IMR-90 (cell line): Measurements from ENCODE around the gene ERMAP. TPM values are rescaled to one million over a fixed set of nuclear protein-coding genes. Genes with fewer than 3 reads are reported as not detected.
A peak's percentile ranks its signal among the peaks of the same experiment; 100 is the strongest.

Source experiments
- ATAC-seq: fragments of 200-7000 bp; cut with Tn5 transposase; 2 replicates; pipeline ENCODE4 v1.9.1; 2020; ENCODE audit warnings: low read depth, mild to moderate bottlenecking, moderate library complexity
- BruUV-seq: library from RNA; stranded (reverse); fragments of 400-500 nt; replicated peaks from 2 replicates; lab custom pipeline; 2021; lab: Mats Ljungman, UMichigan
- CTCF ChIA-PET: fragments of 300-600 bp; formaldehyde crosslinking; extraction: SDS; loops from one replicate; lab custom pipeline; 2021; ENCODE audit warnings: antibody characterized with exemption; lab: Yijun Ruan, JAX
- POLR2A ChIA-PET: fragments of 300-600 bp; sonication (Branson Sonifier 250); formaldehyde crosslinking; loops from one replicate; lab custom pipeline; 2022; ENCODE audit warnings: antibody characterized with exemption; ENCODE audit not compliant: unreplicated experiment; lab: Charles Lee
- DNase-seq: peaks from one replicate; pipeline ENCODE4 v3.0.0; 2013
- H2AFZ ChIP-seq: replicated peaks from 2 replicates; pipeline ENCODE3; 2013; ENCODE audit warnings: low read length, mild to moderate bottlenecking; ENCODE audit not compliant: poor library complexity
- H2AK5ac ChIP-seq: 2 replicates; pipeline ENCODE4 v1.6.1; 2013; ENCODE audit warnings: low read depth, low read length, inconsistent platforms
- H2AK9ac ChIP-seq: replicated peaks from 2 replicates; pipeline ENCODE3; 2013; ENCODE audit warnings: mild to moderate bottlenecking, low read depth, low read length, moderate library complexity; ENCODE audit not compliant: poor library complexity
- H2BK120ac ChIP-seq: 2 replicates; pipeline ENCODE4 v1.6.1; 2013; ENCODE audit warnings: low read depth, low read length, inconsistent platforms
- H2BK15ac ChIP-seq: 3 replicates; pipeline ENCODE4 v1.6.1; 2013; ENCODE audit warnings: low read depth, low read length, inconsistent platforms
- H2BK20ac ChIP-seq: 2 replicates; pipeline ENCODE4 v1.6.1; 2013; ENCODE audit warnings: low read depth, mild to moderate bottlenecking, inconsistent platforms, low read length, moderate library complexity
- H2BK5ac ChIP-seq: 2 replicates; pipeline ENCODE4 v1.6.1; 2013; ENCODE audit warnings: mild to moderate bottlenecking, low read depth, low read length, inconsistent platforms; ENCODE audit not compliant: poor library complexity, severe bottlenecking
- H3K14ac ChIP-seq: replicated peaks from 2 replicates; pipeline ENCODE4 v1.6.1; 2013; ENCODE audit warnings: low read depth, low read length, inconsistent platforms
- H3K18ac ChIP-seq: 2 replicates; pipeline ENCODE4 v1.6.1; 2013; ENCODE audit warnings: low read depth, low read length, control low read depth
- H3K23ac ChIP-seq: 2 replicates; pipeline ENCODE4 v1.6.1; 2013; ENCODE audit warnings: low read depth, low read length, inconsistent platforms
- H3K27ac ChIP-seq: 2 replicates; pipeline ENCODE4 v1.5.1; 2013; ENCODE audit warnings: mild to moderate bottlenecking, control low read depth, low read length; ENCODE audit not compliant: insufficient read depth
- H3K27me3 ChIP-seq: 2 replicates; pipeline ENCODE4 v1.6.1; 2013; ENCODE audit warnings: low read length; ENCODE audit not compliant: control insufficient read depth, insufficient read depth
- H3K36me3 ChIP-seq: 2 replicates; pipeline ENCODE4 v1.6.1; 2013; ENCODE audit warnings: low read length, mixed read lengths; ENCODE audit not compliant: control insufficient read depth, insufficient read depth
- H3K4ac ChIP-seq: 2 replicates; pipeline ENCODE4 v1.6.1; 2013; ENCODE audit warnings: low read depth, low read length, inconsistent platforms
- H3K4me1 ChIP-seq: 2 replicates; pipeline ENCODE4 v1.6.1; 2013; ENCODE audit warnings: low read length, mixed read lengths; ENCODE audit not compliant: control insufficient read depth, insufficient read depth
- H3K4me2 ChIP-seq: 2 replicates; pipeline ENCODE4 v1.6.1; 2013; ENCODE audit warnings: low read depth, mild to moderate bottlenecking, control low read depth, low read length, moderate library complexity
- H3K4me3 ChIP-seq: 2 replicates; pipeline ENCODE4 v1.5.1; 2013; ENCODE audit warnings: low read depth, mild to moderate bottlenecking, control low read depth, low read length, moderate library complexity; ENCODE audit not compliant: insufficient read depth
- H3K56ac ChIP-seq: 2 replicates; pipeline ENCODE4 v1.6.1; 2013; ENCODE audit warnings: low read length, inconsistent platforms; ENCODE audit not compliant: insufficient read depth; ENCODE audit errors: extremely low read depth
- H3K79me1 ChIP-seq, 2 experiments: 2 replicates each; pipeline ENCODE4 v1.6.1; 2013; ENCODE audit warnings: low read length in 2 of 2, inconsistent platforms in 1 of 2, low read depth in 1 of 2
- H3K9ac ChIP-seq: 2 replicates; pipeline ENCODE4 v1.6.1; 2013; ENCODE audit warnings: low read depth, low read length, control low read depth
- H3K9me1 ChIP-seq: 2 replicates; pipeline ENCODE4 v1.6.1; 2013; ENCODE audit warnings: low read length, inconsistent platforms; ENCODE audit not compliant: insufficient read depth
- H3K9me3 ChIP-seq: 2 replicates; pipeline ENCODE4 v1.6.1; 2013; ENCODE audit warnings: low read length; ENCODE audit not compliant: control insufficient read depth, insufficient read depth
- H4K20me1 ChIP-seq: 2 replicates; pipeline ENCODE4 v1.6.1; 2013; ENCODE audit warnings: low read length, inconsistent platforms; ENCODE audit not compliant: insufficient read depth
- H4K5ac ChIP-seq: 2 replicates; pipeline ENCODE4 v1.6.1; 2013; ENCODE audit warnings: mild to moderate bottlenecking, low read depth, low read length, control low read depth
- H4K8ac ChIP-seq, 2 experiments: 2 replicates each; pipeline ENCODE4 v1.6.1; 2013; ENCODE audit warnings: low read depth in 2 of 2, low read length in 2 of 2, control low read depth in 1 of 2, inconsistent platforms in 1 of 2
- H4K91ac ChIP-seq: 2 replicates; pipeline ENCODE4 v1.6.1; 2013; ENCODE audit warnings: low read depth, low read length, inconsistent platforms; ENCODE audit not compliant: insufficient read depth
- BHLHE40 ChIP-seq: fragments of 150-350 bp; IDR thresholded peaks from 2 replicates; pipeline ENCODE4 v1.6.1; 2016; ENCODE audit warnings: mild to moderate bottlenecking, low read depth, low read length
- CEBPB ChIP-seq: IDR thresholded peaks from 2 replicates; pipeline ENCODE4 v1.6.1; 2012; ENCODE audit warnings: low read depth, low read length, improper control_type of control experiment
- CHD1 ChIP-seq: IDR thresholded peaks from 2 replicates; pipeline ENCODE4 v1.6.1; 2012; ENCODE audit warnings: low read depth, low read length, improper control_type of control experiment
- FOS ChIP-seq: fragments of 150-350 bp; IDR thresholded peaks from 2 replicates; pipeline ENCODE4 v1.6.1; 2016; ENCODE audit warnings: low read depth, low read length
- MAFK ChIP-seq: IDR thresholded peaks from 2 replicates; pipeline ENCODE4 v1.6.1; 2012; ENCODE audit warnings: low read depth, low read length, improper control_type of control experiment
- MAZ ChIP-seq: IDR thresholded peaks from 2 replicates; pipeline ENCODE4 v1.6.1; 2012; ENCODE audit warnings: low read depth, mild to moderate bottlenecking, low read length, improper control_type of control experiment, moderate library complexity, borderline replicate concordance
- MXI1 ChIP-seq: IDR thresholded peaks from 2 replicates; pipeline ENCODE4 v1.6.1; 2012; ENCODE audit warnings: low read depth, mild to moderate bottlenecking, low read length, moderate library complexity, borderline replicate concordance
- NFE2L2 ChIP-seq: fragments of 150-350 bp; IDR thresholded peaks from 2 replicates; pipeline ENCODE4 v1.6.1; 2016; ENCODE audit warnings: low read depth, mild to moderate bottlenecking, low read length
- POLR2A ChIP-seq: IDR thresholded peaks from 2 replicates; pipeline ENCODE4 v1.6.1; 2012; ENCODE audit warnings: mild to moderate bottlenecking, low read depth, low read length
- RAD21 ChIP-seq: IDR thresholded peaks from 2 replicates; pipeline ENCODE4 v1.6.1; 2012; ENCODE audit warnings: low read length, improper control_type of control experiment
- RCOR1 ChIP-seq: IDR thresholded peaks from 2 replicates; pipeline ENCODE4 v1.6.1; 2012; ENCODE audit warnings: mild to moderate bottlenecking, low read length, improper control_type of control experiment; ENCODE audit not compliant: insufficient replicate concordance
- RFX5 ChIP-seq: IDR thresholded peaks from 2 replicates; pipeline ENCODE4 v1.8.0; 2012; ENCODE audit warnings: low read depth, mild to moderate bottlenecking, low read length, moderate library complexity
- SMC3 ChIP-seq: fragments of 150-350 bp; IDR thresholded peaks from 2 replicates; pipeline ENCODE4 v1.6.1; 2016; ENCODE audit warnings: low read depth, mild to moderate bottlenecking, antibody characterized with exemption, low read length, moderate library complexity
- WGBS, 2 experiments: methylation state at CpG; one replicate each; pipeline versions ENCODE4 v1.1.5 to v1.1.7; 2013; ENCODE audit warnings: missing lambda C conversion rate in 2 of 2; ENCODE audit not compliant: insufficient read length in 1 of 2; ENCODE audit errors: extremely low coverage in 2 of 2; 5-methylcytosine and 5-hydroxymethylcytosine counted together
- dilution Hi-C: fragments of 300-500 bp; cut with HindIII; formaldehyde crosslinking; loops from one replicate; pipeline ENCODE4 v1.14.3; 2018; ENCODE audit warnings: low sequenced_read_pairs; ENCODE audit not compliant: unreplicated experiment
- in situ Hi-C: fragments of 300-500 bp; cut with MboI; formaldehyde crosslinking; loops from 3 replicates; pipeline ENCODE4 v1.14.3; 2019; ENCODE audit warnings: low sequenced_read_pairs, inconsistent platforms, mixed read lengths
- intact Hi-C: fragments of 100-400 bp; cut with micrococcal nuclease; formaldehyde crosslinking; loops from 2 replicates; pipeline ENCODE4 v1.10.0; 2022
- polyA plus RNA-seq, 3 experiments: library from polyadenylated mRNA; depleted of rRNA; stranded (reverse); fragments of >200 nt; gene quantifications; 2 replicates each; pipeline ENCODE4 v1.2.3, GENCODE V29; 2012; ENCODE audit warnings: low replicate concordance in 1 of 3
- total RNA-seq: library from RNA; depleted of rRNA; stranded (reverse); fragments of >200 nt; gene quantifications from 2 replicates; pipeline ENCODE4 v1.2.3, GENCODE V29; 2012
- TF ChIP-seq, protein P1 (sequence below): fragments of 150-350 bp; IDR thresholded peaks from 2 replicates; pipeline ENCODE4 v1.6.1; 2016; ENCODE audit warnings: low read depth, mild to moderate bottlenecking, low read length, moderate library complexity, borderline replicate concordance
- TF ChIP-seq, protein P2 (sequence below): fragments of 150-350 bp; IDR thresholded peaks from 2 replicates; pipeline ENCODE4 v1.6.1; 2017; ENCODE audit warnings: mild to moderate bottlenecking, antibody characterized with exemption, low read length, low read depth
- TF ChIP-seq, protein P3 (sequence below): conservative IDR thresholded peaks from 2 replicates; pipeline ENCODE4 v1.5.1; 2012; ENCODE audit warnings: mild to moderate bottlenecking, low read depth, low read length, improper control_type of control experiment

The ERMAP gene
- total and polyA plus RNA-seq, 2 of the 4 experiments (the other 2 are of a cell fraction), result 5.0 to 7.2 TPM

DNA sequence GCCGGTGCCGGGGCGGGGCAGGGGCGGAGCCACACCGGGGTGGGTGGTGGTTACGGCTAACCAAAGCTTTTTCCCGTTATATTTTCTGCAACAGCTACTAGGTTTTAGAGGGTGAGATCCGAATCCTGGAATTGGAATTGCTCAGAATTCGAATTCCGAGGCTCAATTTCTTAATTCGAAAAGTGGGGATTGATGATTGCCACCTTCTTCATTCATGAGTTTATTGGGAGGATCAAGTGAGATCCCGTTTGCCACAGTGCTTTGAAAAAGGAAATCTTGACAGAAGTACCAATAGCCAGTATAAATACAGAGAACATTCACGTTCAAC lies 482 bp downstream of the ERMAP start:
- Histone ChIP-seq H3K4ac (no peak overlapping the region), H3K4me2 (peak overlapping the region; percentile 100), H3K23ac (peak overlapping the region; percentile 88; the same call in 1 of the 2 replicates), H4K8ac (peak overlapping the region; percentile 22 to 94; a peak in 2 of 4 replicates), H4K20me1 (no peaks in the 10 kb centered on the region), H3K4me3 (peak overlapping the region; percentile 92), H2BK15ac (no peak overlapping the region), H3K27ac (no peak overlapping the region; the same call in 1 of the 2 replicates), H2AK9ac (no peak overlapping the region), H2BK20ac (no peak overlapping the region), H2AFZ (peak overlapping the region; percentile 24), H4K5ac (no peak overlapping the region), H2AK5ac (no peak overlapping the region), H3K27me3 (no peaks in the 10 kb centered on the region), H2BK120ac (no peak overlapping the region), H4K91ac (no peak overlapping the region), H3K36me3 (no peaks in the 10 kb centered on the region), H3K9me1 (no peaks in the 10 kb centered on the region; the same call in 1 of the 2 replicates), H3K9me3 (no peaks in the 10 kb centered on the region), H3K14ac (peak overlapping the region; percentile 81; the same call in 1 of the 2 replicates), H3K18ac (peak overlapping the region; percentile 73; the same call in 1 of the 2 replicates), H3K4me1 (peaks cover 2% of the 10 kb centered on the region; the same call in 1 of the 2 replicates), H3K9ac (peak overlapping the region; percentile 81; the same call in 1 of the 2 replicates), H3K56ac (no peak overlapping the region), H2BK5ac (peak overlapping the region; percentile 17), H3K79me1 (peaks cover 27 to 49% of the 10 kb centered on the region in 2 experiments)
- ATAC-seq, result no peak
- intact Hi-C loops (loop anchor here (5.0 kb wide), 1 partner anchor 50 kb away; the partner anchor contains the start of genes C1orf50 and P3H1), dilution Hi-C loops (no loop called here), in situ Hi-C loops (no loop called here)
- no peak for DNase-seq
- no peak for TF ChIP-seq RAD21
- TF ChIP-seq, protein P1, sequence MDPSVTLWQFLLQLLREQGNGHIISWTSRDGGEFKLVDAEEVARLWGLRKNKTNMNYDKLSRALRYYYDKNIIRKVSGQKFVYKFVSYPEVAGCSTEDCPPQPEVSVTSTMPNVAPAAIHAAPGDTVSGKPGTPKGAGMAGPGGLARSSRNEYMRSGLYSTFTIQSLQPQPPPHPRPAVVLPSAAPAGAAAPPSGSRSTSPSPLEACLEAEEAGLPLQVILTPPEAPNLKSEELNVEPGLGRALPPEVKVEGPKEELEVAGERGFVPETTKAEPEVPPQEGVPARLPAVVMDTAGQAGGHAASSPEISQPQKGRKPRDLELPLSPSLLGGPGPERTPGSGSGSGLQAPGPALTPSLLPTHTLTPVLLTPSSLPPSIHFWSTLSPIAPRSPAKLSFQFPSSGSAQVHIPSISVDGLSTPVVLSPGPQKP, result no peak
- no peak for TF ChIP-seq NFE2L2
- no peak for TF ChIP-seq RCOR1
- TF ChIP-seq BHLHE40, result no peak
- TF ChIP-seq CEBPB, result no peak
- no peak for TF ChIP-seq CHD1
- TF ChIP-seq RFX5, result no peak
- TF ChIP-seq SMC3, result no peak
- TF ChIP-seq, protein P2, sequence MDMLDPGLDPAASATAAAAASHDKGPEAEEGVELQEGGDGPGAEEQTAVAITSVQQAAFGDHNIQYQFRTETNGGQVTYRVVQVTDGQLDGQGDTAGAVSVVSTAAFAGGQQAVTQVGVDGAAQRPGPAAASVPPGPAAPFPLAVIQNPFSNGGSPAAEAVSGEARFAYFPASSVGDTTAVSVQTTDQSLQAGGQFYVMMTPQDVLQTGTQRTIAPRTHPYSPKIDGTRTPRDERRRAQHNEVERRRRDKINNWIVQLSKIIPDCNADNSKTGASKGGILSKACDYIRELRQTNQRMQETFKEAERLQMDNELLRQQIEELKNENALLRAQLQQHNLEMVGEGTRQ, result no peak
- TF ChIP-seq MAFK, result no peak
- TF ChIP-seq POLR2A, result no peak
- TF ChIP-seq MAZ, result no peak
- TF ChIP-seq FOS, result no peak
- TF ChIP-seq MXI1, result no peak
- TF ChIP-seq, protein P3, sequence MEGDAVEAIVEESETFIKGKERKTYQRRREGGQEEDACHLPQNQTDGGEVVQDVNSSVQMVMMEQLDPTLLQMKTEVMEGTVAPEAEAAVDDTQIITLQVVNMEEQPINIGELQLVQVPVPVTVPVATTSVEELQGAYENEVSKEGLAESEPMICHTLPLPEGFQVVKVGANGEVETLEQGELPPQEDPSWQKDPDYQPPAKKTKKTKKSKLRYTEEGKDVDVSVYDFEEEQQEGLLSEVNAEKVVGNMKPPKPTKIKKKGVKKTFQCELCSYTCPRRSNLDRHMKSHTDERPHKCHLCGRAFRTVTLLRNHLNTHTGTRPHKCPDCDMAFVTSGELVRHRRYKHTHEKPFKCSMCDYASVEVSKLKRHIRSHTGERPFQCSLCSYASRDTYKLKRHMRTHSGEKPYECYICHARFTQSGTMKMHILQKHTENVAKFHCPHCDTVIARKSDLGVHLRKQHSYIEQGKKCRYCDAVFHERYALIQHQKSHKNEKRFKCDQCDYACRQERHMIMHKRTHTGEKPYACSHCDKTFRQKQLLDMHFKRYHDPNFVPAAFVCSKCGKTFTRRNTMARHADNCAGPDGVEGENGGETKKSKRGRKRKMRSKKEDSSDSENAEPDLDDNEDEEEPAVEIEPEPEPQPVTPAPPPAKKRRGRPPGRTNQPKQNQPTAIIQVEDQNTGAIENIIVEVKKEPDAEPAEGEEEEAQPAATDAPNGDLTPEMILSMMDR, result no peak
- ChIA-PET POLR2A (interaction anchor here (0.5 kb wide), 1 partner anchor 1158 kb away, joined by 3 read pairs; no protein-coding TSS in a partner anchor), CTCF (no interaction called here)
- WGBS, 2 experiments, result no CpG with 5 or more reads among the region's 13 CpGs
- no TSS peak for BruUV-seq
